ENCODE data around the gene SRP68. TPM values are rescaled to one million over a fixed set of nuclear protein-coding genes. Genes with fewer than 3 reads are reported as not detected.

Gene SRP68
- polyA plus RNA-seq, 3 donors = 27.4 to 47.1 (median 42.1) TPM

DNA sequence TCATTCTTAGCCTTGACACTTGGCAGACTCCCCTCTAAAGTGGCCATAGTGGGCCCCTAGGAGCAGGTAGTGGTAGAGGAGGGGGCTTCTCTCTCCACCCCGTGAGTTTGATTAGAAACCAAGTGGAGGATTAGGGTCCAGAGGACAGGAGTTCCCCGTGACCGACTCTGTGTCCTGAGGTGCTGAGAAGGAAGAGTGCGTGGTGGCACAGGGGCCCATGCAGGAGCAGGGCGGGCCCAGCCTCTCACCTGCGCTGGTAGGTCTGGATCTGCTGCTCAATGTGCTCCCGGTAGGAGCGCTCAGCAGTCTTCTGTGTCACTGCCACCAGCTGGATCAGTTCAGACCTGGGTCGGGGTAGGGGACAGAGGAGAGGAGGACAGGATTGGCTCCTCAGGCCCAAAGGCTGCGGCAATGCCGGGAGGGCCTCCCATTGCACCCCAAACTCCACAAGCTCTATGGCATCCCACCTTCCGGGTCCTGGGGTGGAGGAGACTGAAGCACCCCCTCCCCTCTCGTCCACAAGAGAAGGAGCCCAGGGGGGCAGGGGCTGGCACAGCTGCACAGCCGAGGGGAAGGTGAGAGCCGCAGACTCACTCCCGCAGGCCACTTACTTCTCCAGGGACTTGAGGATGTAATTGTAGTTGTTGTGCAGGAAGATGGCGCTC lies 12.9 kb upstream of the SRP68 start:
- H3K27ac ChIP-seq (ENCODE audit: low read depth in 1 of 2, low read length in 2 of 2) = no peak overlapping the region
- peaks cover 77 to 84% of the 10 kb centered on the region in 2 donors for H3K36me3 ChIP-seq (replicated peaks in 1 of 2; ENCODE audit: control insufficient read depth in 1 of 2, insufficient read depth in 2 of 2, low read length in 2 of 2)
- Mint-ChIP-seq H3K4me1 (no peaks in the 10 kb centered on the region), H3K9me3 (no peaks in the 10 kb centered on the region), H3K36me3 (peaks cover 72 to 81% of the 10 kb centered on the region in 2 donors), H3K27ac (no peak overlapping the region), H3K27me3 (ENCODE audit: low read depth in 3 of 3) (peaks cover 8 to 9% (median 8%) of the 10 kb centered on the region in 3 donors), H3K4me3 (no peak overlapping the region)
- H2AFZ ChIP-seq (ENCODE audit: insufficient read depth, low read depth, low read length, poor library complexity, severe bottlenecking) = no peak overlapping the region
- H3K9me3 ChIP-seq (replicated peaks in 1 of 2; ENCODE audit: control insufficient read depth in 1 of 2, insufficient read depth in 1 of 2, low read length in 2 of 2) = no peaks in the 10 kb centered on the region
- H3K79me2 ChIP-seq (ENCODE audit: insufficient read depth, low read length) = no peaks in the 10 kb centered on the region
- DNase-seq = no peak
- TF ChIP-seq, protein P1, sequence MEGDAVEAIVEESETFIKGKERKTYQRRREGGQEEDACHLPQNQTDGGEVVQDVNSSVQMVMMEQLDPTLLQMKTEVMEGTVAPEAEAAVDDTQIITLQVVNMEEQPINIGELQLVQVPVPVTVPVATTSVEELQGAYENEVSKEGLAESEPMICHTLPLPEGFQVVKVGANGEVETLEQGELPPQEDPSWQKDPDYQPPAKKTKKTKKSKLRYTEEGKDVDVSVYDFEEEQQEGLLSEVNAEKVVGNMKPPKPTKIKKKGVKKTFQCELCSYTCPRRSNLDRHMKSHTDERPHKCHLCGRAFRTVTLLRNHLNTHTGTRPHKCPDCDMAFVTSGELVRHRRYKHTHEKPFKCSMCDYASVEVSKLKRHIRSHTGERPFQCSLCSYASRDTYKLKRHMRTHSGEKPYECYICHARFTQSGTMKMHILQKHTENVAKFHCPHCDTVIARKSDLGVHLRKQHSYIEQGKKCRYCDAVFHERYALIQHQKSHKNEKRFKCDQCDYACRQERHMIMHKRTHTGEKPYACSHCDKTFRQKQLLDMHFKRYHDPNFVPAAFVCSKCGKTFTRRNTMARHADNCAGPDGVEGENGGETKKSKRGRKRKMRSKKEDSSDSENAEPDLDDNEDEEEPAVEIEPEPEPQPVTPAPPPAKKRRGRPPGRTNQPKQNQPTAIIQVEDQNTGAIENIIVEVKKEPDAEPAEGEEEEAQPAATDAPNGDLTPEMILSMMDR (IDR thresholded peaks at IDR 0.05) = no peak
- H3K4me3 ChIP-seq (replicated peaks in 1 of 3; ENCODE audit: low read depth in 2 of 3, low read length in 3 of 3) = no peak overlapping the region
- WGBS (ENCODE audit: insufficient coverage) = 86% methylated on average over 6 of the region's 17 CpGs
- intact Hi-C loops (cut with micrococcal nuclease) = no loop called here
- no peak overlapping the region for H3K4me2 ChIP-seq (replicated peaks; ENCODE audit: extremely low read depth, low read length, poor library complexity, severe bottlenecking)
- no peaks in the 10 kb centered on the region for H4K20me1 ChIP-seq (ENCODE audit: insufficient read depth, low read length)
- H3K4me1 ChIP-seq (ENCODE audit: control insufficient read depth in 1 of 2, insufficient read depth in 2 of 2, low read length in 2 of 2) = no peaks in the 10 kb centered on the region
- peaks cover 0 to 7% of the 10 kb centered on the region in 2 donors for H3K27me3 ChIP-seq (ENCODE audit: control insufficient read depth in 2 of 2, insufficient read depth in 2 of 2, low read length in 2 of 2)
- no peak overlapping the region for H3K9ac ChIP-seq (ENCODE audit: insufficient read depth, low read length, poor library complexity, severe bottlenecking)

DNA sequence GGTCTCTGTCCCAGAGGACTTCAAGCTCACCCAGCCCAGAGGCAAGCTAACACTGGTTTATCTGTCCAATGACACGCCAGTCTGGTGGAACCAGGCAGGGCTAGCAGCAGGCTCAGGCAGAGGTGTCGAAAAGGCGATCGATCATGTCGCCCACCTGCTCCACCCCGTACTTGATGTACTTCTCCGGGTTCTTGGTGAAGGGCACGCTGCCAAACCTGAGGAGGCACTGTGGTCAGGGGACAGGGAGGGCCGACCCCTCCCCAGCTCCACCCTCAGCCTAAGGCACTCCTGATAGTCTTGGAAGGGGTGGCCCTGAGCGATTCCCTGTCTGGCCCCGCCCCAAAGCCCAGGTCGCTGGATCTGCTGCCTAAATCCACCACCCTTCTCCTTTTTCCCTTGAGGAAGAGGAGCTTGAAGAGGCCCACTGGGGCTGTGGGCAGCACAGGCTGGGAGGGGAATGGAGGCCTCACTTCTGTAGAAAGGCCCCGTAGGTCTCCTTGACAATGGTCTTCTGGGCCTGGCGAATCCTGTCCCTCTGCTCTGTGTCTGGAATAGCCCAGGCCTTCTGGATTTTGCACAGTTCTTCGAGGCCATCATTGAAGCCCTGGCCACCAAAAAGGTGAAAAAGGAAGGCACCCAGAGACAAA lies 11.3 kb upstream of the SRP68 start:
- H3K36me3 Mint-ChIP-seq = peaks cover 57 to 65% of the 10 kb centered on the region in 2 donors
- Histone ChIP-seq H3K4me3 (replicated peaks in 1 of 3; ENCODE audit: low read depth in 2 of 3, low read length in 3 of 3) (no peak overlapping the region), H4K20me1 (ENCODE audit: insufficient read depth, low read length) (no peaks in the 10 kb centered on the region), H3K4me2 (replicated peaks; ENCODE audit: extremely low read depth, low read length, poor library complexity, severe bottlenecking) (no peak overlapping the region), H3K36me3 (replicated peaks in 1 of 2; ENCODE audit: control insufficient read depth in 1 of 2, insufficient read depth in 2 of 2, low read length in 2 of 2) (peaks cover 62 to 68% of the 10 kb centered on the region in 2 donors), H3K27ac (ENCODE audit: low read depth in 1 of 2, low read length in 2 of 2) (no peak overlapping the region), H2AFZ (ENCODE audit: insufficient read depth, low read depth, low read length, poor library complexity, severe bottlenecking) (no peak overlapping the region), H3K9me3 (replicated peaks in 1 of 2; ENCODE audit: control insufficient read depth in 1 of 2, insufficient read depth in 1 of 2, low read length in 2 of 2) (no peaks in the 10 kb centered on the region), H3K4me1 (ENCODE audit: control insufficient read depth in 1 of 2, insufficient read depth in 2 of 2, low read length in 2 of 2) (peaks cover under 1 to 5% of the 10 kb centered on the region in 2 donors), H3K9ac (ENCODE audit: insufficient read depth, low read length, poor library complexity, severe bottlenecking) (no peak overlapping the region), H3K27me3 (ENCODE audit: control insufficient read depth in 2 of 2, insufficient read depth in 2 of 2, low read length in 2 of 2) (peaks cover 0 to 22% of the 10 kb centered on the region in 2 donors), H3K79me2 (ENCODE audit: insufficient read depth, low read length) (no peaks in the 10 kb centered on the region)
- peaks cover 0 to 2% (median 0%) of the 10 kb centered on the region in 7 donors for H3K9me3 Mint-ChIP-seq
- H3K27ac Mint-ChIP-seq = no peak overlapping the region
- DNase-seq = peak in 1 of 3 donors; percentile 2
- peaks cover 19 to 25% (median 22%) of the 10 kb centered on the region in 3 donors for H3K27me3 Mint-ChIP-seq (ENCODE audit: low read depth in 3 of 3)
- H3K4me1 Mint-ChIP-seq = peaks cover 2% of the 10 kb centered on the region
- intact Hi-C loops (cut with micrococcal nuclease) = no loop called here
- WGBS (ENCODE audit: insufficient coverage) = 94% methylated on average over 7 of the region's 15 CpGs
- TF ChIP-seq, protein P1 (IDR thresholded peaks at IDR 0.05) = no peak
- no peak overlapping the region for H3K4me3 Mint-ChIP-seq
